Neutrophil (primary cell): ENCODE measurements around the gene TMEM236.

ENCODE experiments used
- H3K27ac ChIP-seq: fragments of 200-600 bp; sonication (generic); 2 replicates; pipeline ENCODE4 v1.5.1; 2016; ENCODE audit warnings: mild to moderate bottlenecking, moderate library complexity
- H3K27me3 ChIP-seq: fragments of 200-600 bp; sonication (generic); 2 replicates; pipeline ENCODE4 v1.6.0; 2016; ENCODE audit warnings: mild to moderate bottlenecking
- H3K36me3 ChIP-seq: fragments of 200-600 bp; sonication (generic); 2 replicates; pipeline ENCODE4 v1.5.1; 2017
- H3K4me1 ChIP-seq, 2 experiments: fragments of 200-600 bp in 1 of 2; sonication (generic) in 1 of 2; 1 replicate in 1 of 2; 2 replicates in 1 of 2; pipeline versions ENCODE4 v1.5.1 to v1.6.1; 2013 to 2016; ENCODE audit warnings: low read depth in 1 of 2, low read length in 1 of 2, mild to moderate bottlenecking in 1 of 2, moderate library complexity in 1 of 2; ENCODE audit not compliant: control insufficient read depth in 1 of 2, insufficient read depth in 1 of 2
- H3K4me3 ChIP-seq, 2 experiments: fragments of 200-600 bp in 1 of 2; sonication (generic) in 1 of 2; 1 replicate in 1 of 2; 2 replicates in 1 of 2; pipeline ENCODE4 v1.5.1; 2013 to 2016; ENCODE audit warnings: low read depth in 1 of 2, low read length in 1 of 2, mild to moderate bottlenecking in 1 of 2, moderate library complexity in 1 of 2
- H3K9me3 ChIP-seq: fragments of 200-600 bp; sonication (generic); 2 replicates; pipeline ENCODE4 v1.5.1; 2016
- CTCF ChIP-seq: fragments of 200-600 bp; sonication (generic); IDR thresholded peaks from 2 replicates; pipeline ENCODE4 v1.5.1; 2016; ENCODE audit warnings: antibody characterized with exemption

The TMEM236 gene

GRCh38 chr10:17795083-17795482 is 43.1 kb downstream of the TMEM236 start:
- Histone ChIP-seq H3K9me3 (no peaks in the 10 kb centered on the region), H3K27me3 (no peaks in the 10 kb centered on the region), H3K36me3 (no peaks in the 10 kb centered on the region), H3K4me3 (no peak overlapping the region), H3K4me1 (no peaks in the 10 kb centered on the region), H3K27ac (no peak overlapping the region)
- TF ChIP-seq CTCF: no peak

- TF ChIP-seq CTCF: no peak
Measured at GRCh38 chr10:17795813-17796594, 44.0 kb downstream of the TMEM236 start.

GRCh38 chr10:17801507-17801906 is 49.5 kb downstream of the TMEM236 start:
- TF ChIP-seq CTCF: no peak
- no peaks in the 10 kb centered on the region for H3K9me3 ChIP-seq
- H3K36me3 ChIP-seq: no peaks in the 10 kb centered on the region
- H3K27ac ChIP-seq: no peak overlapping the region
- H3K4me1 ChIP-seq: no peaks in the 10 kb centered on the region
- H3K4me3 ChIP-seq: no peak overlapping the region
- no peaks in the 10 kb centered on the region for H3K27me3 ChIP-seq

More at GRCh38 chr10:17795813-17796594, 44.0 kb downstream of the TMEM236 start:
- Histone ChIP-seq H3K4me3 (no peak overlapping the region), H3K27me3 (no peaks in the 10 kb centered on the region), H3K4me1 (no peaks in the 10 kb centered on the region), H3K36me3 (no peaks in the 10 kb centered on the region), H3K27ac (no peak overlapping the region), H3K9me3 (no peaks in the 10 kb centered on the region)

GRCh38 chr10:17802350-17802749 is 50.3 kb downstream of the TMEM236 start:
- no peak overlapping the region for H3K27ac ChIP-seq

GRCh38 chr10:17802976-17803375 is 51.0 kb downstream of the TMEM236 start:
- Histone ChIP-seq H3K27me3 (no peaks in the 10 kb centered on the region), H3K27ac (no peak overlapping the region), H3K36me3 (no peaks in the 10 kb centered on the region), H3K4me3 (no peak overlapping the region), H3K4me1 (no peaks in the 10 kb centered on the region), H3K9me3 (no peaks in the 10 kb centered on the region)
- TF ChIP-seq CTCF: no peak

More at GRCh38 chr10:17802350-17802749, 50.3 kb downstream of the TMEM236 start:
- Histone ChIP-seq H3K27me3 (no peaks in the 10 kb centered on the region), H3K4me1 (no peaks in the 10 kb centered on the region), H3K4me3 (no peak overlapping the region), H3K9me3 (no peaks in the 10 kb centered on the region), H3K36me3 (no peaks in the 10 kb centered on the region)
- no peak for TF ChIP-seq CTCF
